SK-N-DZ (cell line): ENCODE results near the gene BCAN.
A peak's percentile ranks its signal among the peaks of the same experiment; 100 is the strongest.
"Not testable (repeated sequence)": the region's sequence is repeated elsewhere in the genome, so short reads cannot be mapped to it uniquely, and the experiment has no call there.

Source experiments
- DNase-seq: peaks from one replicate; pipeline ENCODE4 v3.0.0-alpha.2; 2015; ENCODE audit warnings: low spot score

Gene BCAN

GRCh38 chr1:156618853-156619581 lies 22.9 kb upstream of the BCAN start, which contains the start of gene HAPLN2:
Gene HAPLN2 (plus strand): TSS chr1:156619415. CDS start chr1:156623491, 4,076 bp downstream.
- DNase-seq = peak; percentile 74

GRCh38 chr1:156619582-156619955 lies 22.3 kb upstream of the BCAN start:
- DNase-seq = no peak

- no peak for DNase-seq
Observed at GRCh38 chr1:156622581-156623297, 19.2 kb upstream of the BCAN start.

- peak; percentile 82 for DNase-seq
Observed at GRCh38 chr1:156623946-156624813, 17.7 kb upstream of the BCAN start.

- DNase-seq = no peak
Observed at GRCh38 chr1:156624814-156625435, 17.0 kb upstream of the BCAN start.

- DNase-seq = peak; percentile 66
Observed at GRCh38 chr1:156625436-156626078, 16.4 kb upstream of the BCAN start.

- DNase-seq = no peak
Observed at GRCh38 chr1:156626079-156626438, 15.9 kb upstream of the BCAN start.

- DNase-seq = peak; percentile 72
Observed at GRCh38 chr1:156627313-156627880, 14.5 kb upstream of the BCAN start.

GRCh38 chr1:156629823-156630449 lies 12.0 kb upstream of the BCAN start:
- no peak for DNase-seq

GRCh38 chr1:156631152-156631551 lies 10.8 kb upstream of the BCAN start:
- DNase-seq = not testable (repeated sequence)

- DNase-seq = no peak
Observed at GRCh38 chr1:156632355-156632754, 9.6 kb upstream of the BCAN start.

GRCh38 chr1:156638189-156638985 lies 3.5 kb upstream of the BCAN start:
- DNase-seq = no peak

GRCh38 chr1:156639601-156640101 lies 2.3 kb upstream of the BCAN start:
- no peak for DNase-seq

GRCh38 chr1:156640842-156641706 lies 843 bp upstream of the BCAN start:
- no peak for DNase-seq

- DNase-seq = no peak
Observed at GRCh38 chr1:156642265-156643048, 540 bp downstream of the BCAN start.

GRCh38 chr1:156643049-156643777 lies 1.3 kb downstream of the BCAN start:
- no peak for DNase-seq

- no peak for DNase-seq
Observed at GRCh38 chr1:156643778-156644092, 1.8 kb downstream of the BCAN start.
